HG02870 (cell line): ENCODE results near the gene RHEX.
"Not testable (repeated sequence)": the region's sequence is repeated elsewhere in the genome, so short reads cannot be mapped to it uniquely, and the experiment has no call there.

Source experiments
- ATAC-seq: cut with Tn5 transposase; IDR thresholded peaks from one replicate; pipeline ENCODE4 v1.9.1; 2021; ENCODE audit warnings: mild to moderate bottlenecking, moderate library complexity; ENCODE audit not compliant: unreplicated experiment

Gene RHEX

DNA sequence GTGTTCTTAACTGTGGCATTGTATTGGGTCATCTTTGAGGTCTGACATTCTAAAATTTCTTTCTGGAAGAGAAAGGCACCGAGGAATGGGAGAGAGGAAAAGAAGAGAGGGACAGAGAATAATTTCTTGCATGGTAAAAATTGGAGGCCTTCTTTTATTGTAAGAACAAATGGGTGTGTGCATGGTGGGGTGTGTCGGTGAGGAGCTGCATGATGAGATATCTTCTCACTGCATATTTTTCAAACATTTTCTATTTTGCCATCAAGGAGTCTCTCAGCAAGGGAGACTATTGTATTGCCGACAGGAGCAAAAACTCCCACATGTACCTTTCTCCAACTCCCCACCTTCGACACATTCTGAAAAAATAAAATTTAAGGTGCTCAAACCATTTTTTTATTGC, 22.8 kb upstream of the RHEX start:
- no peak for ATAC-seq

DNA sequence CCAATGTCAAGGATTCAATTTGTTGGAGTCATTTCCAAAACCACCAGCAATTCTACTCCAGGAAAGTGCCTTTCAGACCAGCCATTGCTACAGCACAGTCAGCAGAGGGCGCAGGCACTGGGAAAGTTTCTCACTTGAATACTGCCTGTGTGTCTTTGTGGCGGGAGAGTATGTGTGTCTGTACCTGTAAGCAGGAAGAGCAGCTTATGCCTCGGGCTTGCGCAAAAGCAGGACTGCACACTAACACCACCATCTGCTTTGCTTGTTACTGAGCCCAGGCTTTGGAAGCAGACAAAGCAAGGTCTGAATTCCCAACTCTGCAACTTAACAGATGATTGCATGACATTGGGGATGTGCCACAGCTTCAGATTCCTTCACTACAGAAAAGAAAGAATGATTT, 22.3 kb upstream of the RHEX start:
- peak; percentile 82 for ATAC-seq

DNA sequence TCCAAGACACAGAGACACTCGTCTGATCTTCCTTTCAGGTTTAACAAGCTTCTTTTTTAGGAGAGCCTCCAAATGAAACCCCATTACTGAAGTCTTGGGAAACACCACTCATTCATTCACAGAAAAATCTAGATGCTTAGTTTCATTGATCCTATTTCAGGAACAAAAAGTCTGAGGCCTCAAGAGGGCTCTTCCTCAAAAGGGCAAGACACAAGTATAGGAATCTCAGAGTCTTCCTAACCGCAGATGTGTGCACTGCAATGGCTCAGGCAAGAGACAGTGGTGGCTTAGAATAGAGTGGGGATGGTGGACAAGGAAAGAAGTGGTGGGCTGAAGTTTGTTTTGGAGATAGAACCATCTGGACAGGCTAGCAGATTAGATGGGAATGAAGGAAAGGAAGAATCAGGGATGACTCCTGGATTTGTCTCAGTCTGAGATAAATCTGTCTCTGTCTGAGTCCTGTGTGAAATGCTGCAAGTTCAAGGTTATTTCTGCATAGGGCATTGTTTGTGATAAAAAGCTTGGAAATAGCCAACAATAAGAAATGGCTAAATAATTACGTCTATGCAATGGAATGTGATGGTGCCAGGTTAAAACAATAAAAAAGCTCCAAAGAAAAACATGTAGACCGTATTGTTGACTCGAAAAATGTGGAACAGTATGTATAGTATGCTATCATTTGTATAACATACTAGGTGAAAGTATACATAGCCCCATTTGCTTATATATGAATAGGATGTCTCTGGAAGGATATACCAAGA, 20.4 kb upstream of the RHEX start:
- ATAC-seq = no peak

DNA sequence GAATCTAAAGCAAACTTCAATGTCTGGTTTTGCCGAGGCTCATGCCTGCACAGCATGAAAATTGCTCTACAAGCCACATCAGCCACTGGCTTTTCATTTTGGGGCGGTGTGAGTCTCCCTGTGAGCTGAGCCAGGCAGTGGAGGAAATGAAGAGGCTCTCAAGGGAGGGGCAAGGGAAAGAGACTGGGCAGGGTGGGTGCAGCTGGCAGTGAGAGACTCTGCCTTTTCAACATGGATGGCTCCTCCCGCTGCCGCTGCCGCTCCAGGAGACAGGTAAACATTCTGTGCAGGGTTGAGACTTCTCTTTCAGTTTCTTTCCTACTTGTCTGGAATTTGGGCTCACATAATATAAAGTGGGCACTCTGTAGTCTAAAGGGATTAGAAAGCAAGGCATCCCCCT, 17.9 kb upstream of the RHEX start:
- ATAC-seq = no peak

DNA sequence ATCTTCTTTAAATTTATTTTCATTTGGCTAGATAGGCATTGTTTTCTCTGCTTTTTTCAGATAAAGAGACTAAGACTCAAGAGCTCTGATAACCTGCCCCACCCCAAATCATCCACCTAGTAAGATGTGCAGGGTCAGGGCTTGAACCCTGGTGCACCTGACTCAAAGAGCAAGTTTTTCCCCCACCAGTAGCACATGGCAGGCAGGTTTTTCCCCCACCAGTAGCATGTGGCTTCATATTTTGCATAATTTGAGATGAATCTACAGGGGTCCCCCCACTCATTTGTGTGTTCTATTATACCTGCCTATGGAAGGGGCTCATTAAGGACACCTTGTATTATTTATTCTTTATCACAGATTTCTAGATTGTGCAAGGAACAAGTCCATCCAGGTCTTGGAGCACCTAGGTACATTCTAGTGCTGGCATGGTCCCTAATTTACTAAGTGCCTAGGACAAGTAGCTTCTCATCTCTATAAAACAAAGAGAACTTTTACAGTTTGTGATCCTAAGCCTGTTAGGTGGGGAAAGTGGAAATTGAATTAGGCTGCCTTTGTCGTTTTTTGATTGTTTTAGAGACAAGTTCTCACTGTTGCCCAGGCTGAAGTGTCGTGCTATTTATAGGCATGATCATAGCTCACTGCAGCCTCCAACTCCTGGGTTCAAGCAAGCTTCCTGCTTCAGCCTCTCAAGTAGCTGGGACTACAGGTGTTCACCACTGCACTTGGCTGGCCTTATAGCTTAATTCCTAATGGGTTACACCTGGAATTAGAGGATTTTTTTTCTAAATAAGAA, 16.1 kb upstream of the RHEX start:
- peak; percentile 57 for ATAC-seq

DNA sequence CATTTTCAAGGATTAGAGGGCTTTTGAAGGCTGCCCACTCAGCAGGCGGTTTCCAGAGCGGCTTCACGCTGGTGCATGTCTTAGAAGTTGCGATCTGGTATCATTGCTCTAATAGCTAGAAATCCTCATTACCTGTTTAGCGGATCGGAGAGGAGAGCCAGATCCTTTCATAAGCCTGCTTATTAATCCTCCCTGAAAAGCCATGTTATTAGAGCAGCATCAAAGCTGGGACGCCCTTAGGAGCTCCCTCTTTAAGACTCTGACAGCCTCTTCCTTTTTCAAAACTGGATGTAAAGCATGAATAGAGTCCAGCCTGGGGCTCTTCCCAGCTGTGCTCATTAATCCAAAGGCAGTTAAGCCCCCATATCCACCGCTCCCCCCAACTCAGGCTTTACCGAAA, 15.4 kb upstream of the RHEX start:
- no peak for ATAC-seq

DNA sequence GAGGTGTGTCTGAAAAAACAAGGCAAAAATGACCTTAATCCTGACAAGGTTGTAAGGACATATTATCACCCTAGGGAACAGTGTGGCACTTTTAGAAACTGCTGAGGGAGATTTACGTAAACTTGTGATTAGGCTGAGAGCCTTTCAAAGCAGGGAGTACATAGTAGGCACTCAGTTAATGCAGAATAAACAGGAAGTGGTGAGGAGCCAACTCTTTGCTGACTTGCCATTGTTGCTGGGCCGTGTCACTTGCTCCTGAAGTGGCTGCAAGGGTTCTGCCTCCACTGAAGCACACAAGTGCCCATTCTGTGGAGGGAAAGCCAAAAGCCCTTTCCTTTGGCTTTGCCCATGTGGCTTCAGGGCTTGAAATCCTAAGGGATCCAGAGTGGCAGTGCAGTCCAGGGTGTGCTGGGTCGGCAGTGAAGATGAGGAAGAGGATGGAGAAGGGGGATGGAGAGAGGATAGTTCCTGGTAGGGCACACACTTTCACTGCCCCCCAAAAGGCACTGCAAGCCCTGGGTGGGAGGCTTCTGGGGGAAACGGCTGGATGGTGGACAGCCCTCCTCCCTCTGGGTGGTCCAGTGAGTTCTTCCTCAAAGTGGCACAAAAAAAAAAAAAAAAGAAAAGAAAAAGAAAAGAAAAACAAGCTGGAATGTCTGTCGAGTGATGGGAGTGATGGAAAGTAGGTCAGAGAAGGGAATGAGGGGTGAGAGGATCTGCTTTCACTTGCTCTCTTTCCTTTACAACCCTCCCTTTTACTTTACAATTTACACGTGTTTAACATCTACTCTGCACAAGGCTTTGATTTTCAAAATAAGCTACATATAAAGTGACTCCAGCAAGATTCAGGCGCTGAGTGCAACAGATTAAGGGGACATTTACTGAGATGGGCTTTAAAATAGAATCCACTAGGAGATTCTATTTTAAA, 13.7 kb upstream of the RHEX start:
- no peak for ATAC-seq

DNA sequence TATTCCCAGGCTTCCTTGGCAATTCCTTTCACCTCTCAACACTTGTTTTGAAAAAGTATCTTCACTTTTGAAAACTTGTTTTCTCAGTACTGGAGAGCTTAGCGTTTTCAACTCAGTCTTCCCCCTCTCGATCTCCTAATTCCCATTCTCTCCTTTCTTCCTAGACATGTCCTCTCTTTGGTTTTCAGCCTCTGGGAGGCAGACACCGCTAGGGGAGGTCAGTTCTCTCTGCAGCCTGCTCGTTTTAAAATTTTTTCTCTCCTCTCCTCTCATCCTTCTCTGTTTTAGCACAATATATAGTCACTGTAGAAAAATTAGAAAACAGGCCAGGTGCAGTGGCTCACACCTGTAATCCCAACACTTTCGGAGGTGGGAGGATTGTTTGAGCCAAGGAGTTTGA, 12.6 kb upstream of the RHEX start:
- no peak for ATAC-seq

DNA sequence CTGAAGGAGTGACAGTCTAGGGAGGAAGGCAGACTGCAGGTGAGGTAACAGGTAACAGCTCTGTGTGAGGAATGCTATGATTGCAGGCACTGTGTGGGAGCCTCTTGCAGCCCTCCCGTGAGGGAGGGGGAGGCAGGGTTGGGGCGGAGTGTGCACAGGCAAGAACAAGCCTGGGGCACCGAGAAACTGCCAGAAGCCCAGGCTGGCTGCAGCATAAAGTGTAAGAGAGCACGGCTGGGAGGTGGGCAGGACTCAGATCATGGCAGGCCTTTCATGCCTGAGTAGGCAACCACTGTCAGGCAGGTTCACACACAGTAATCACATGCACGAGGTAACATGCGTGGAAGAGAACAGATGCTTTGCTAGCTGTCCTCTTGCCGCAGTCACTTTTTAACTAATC, 11.3 kb upstream of the RHEX start:
- peak; percentile 49 for ATAC-seq

DNA sequence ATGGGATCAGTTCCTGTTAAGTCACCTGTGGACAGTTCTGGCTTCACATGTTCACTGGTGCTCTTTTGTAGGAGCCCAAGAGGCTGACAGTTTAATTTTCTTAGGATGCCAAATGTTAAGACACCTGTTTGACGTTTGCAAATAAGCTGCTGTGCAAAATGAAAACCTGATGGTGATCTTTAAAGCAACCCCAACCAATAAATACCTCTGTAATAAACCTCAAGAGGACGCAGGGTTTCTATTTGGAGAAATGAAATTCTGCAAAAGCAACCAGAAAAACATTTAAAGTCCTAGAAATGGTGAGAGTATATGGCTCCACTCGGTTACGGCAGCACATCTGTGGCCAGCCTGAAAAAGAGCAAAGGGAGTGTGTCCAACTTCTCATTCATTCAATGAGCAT, 5.7 kb upstream of the RHEX start:
- ATAC-seq = no peak

DNA sequence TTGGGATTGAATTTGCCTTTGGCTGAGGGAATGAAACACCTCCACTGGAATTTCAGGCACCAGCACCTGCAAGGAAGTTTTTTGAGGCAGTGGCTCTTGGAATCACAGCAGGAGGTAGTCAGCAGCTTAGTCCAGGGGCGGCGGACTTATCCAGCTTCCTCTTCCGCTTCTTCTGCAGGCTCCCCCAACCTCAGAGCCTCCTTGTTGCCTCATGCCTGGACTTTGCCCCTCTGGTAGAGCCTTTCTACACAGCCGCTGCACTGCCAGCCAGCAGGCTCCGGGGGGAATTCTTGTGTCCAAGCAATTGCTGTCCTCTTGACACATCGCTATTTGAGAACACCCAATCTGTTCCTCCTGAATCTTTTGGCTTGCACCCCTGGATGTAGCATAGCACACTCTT, 4.4 kb upstream of the RHEX start:
- no peak for ATAC-seq

DNA sequence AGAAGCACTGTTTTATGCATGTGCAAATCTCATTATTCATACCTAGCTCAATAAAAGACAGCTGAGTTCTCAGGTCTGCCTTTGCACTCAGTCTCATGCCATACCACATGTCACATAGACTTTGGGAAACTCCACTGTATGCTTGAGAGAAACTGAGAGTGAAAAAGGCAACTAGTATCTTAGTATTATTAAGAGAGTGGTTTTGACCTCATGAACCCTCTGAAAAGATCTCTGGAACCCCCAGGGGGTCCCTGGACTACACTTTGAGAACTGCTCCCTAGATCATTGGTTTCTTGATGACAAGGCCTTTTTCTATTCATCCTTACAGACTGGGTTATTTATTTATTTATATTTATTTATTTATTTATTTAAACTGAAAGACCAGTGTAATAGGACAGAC, 3.7 kb upstream of the RHEX start:
- ATAC-seq = peak; percentile 41

DNA sequence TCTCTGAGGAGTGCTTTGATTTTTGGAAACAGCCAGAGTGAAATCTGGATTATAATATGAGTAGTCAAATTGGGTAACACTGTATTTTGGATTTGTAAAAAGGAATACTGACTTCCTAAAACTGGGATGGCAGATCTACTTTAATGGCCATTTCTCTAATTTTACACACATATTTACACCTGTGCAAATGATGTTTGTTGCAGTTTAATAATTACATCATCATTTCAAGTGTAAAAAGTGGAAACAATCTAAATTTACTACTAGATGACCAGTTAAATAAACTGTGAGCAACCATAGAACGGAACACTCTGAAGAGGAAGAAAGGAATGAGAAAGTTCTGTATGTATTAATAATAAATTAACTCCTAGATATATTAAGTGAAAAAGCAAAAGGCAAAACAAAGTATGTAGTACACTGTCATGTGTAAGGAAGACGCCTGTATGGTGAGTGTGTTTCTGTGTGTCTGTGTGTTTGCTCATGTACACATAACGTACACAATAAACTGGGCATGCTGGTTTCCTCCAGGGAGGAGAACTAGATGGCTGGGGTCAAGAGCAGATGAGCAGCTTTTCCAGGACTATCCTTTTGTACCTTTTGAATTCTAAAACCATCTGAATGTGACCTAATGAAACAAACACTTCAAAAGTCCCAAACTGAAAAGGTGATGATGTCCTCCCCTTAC, 2.9 kb upstream of the RHEX start:
- ATAC-seq = no peak

DNA sequence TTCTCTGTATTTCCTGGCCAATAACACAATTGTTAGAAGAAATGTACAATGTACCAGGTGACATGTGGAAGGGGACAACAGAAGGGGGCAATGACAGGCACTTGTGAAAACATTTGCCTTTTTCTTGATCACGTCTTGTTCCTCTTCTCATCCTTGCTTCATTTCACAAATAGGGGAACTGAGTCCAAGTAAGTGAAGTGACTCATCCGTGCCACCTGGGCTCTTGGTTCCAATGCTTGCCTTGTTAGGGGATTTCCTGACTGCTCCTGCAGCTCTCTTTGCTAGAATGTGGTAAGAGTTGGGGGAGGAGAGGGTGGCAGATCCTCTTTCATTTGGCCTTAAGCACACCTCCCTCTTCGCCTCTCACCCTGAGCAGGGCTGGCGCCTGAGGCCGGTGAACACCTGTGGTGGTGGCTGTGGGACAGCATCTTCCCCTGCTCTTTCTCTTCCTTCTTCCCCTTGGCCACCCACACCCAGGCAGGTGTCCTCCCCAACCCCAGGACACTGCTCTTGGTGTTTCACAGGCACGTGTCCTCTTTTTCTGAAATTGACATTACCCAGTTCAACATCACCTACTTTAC, 2.2 kb upstream of the RHEX start:
- peak; percentile 72 for ATAC-seq

DNA sequence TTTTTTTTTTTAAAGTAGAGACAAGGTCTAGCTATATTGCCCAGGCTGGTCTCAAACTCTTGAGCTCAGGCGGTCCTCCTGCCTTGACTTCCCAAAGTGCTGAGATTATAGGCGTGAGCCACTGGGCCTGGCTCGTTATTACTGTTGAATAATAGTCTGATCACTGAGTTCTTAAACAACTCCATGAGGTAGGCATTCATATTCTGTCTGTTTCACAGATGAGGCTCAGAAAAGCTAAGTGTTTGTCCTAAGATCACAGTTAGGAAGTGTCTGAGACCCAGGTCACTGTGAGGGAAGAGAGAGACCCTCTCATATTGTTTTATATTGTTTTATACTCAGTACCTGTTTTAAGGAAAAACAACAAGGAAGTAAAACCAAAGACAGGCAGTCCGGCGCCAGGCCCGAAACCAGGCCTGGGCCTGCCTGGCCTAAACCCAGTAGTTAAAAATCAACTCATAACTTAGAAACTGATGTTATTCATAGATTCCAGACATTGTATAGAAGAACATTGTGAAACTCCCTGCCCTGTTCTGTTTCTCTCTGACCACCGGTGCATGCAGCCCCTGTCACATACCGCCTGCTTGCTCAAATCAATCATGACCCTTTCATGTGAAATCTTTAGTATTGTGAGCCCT, 625 bp upstream of the RHEX start:
- not testable (repeated sequence) for ATAC-seq

DNA sequence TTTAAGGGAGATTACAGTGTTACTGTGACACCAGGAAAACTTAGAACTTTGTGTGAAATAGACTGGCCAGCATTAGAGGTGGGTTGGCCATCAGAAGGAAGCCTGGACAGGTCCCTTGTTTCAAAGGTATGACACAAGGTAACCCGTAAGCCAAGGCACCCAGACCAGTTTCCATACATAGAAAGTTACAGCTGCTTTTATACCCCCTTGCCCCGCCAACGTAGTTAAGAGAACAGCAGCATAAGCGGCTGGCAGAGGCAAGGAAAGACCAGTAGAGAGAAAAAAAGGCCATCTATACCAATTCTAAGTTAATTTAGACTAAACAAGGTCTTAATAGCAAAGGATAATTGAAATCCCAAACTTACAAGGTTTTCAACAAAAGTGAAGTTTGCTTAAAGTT, 643 bp downstream of the RHEX start:
- ATAC-seq = not testable (repeated sequence)

DNA sequence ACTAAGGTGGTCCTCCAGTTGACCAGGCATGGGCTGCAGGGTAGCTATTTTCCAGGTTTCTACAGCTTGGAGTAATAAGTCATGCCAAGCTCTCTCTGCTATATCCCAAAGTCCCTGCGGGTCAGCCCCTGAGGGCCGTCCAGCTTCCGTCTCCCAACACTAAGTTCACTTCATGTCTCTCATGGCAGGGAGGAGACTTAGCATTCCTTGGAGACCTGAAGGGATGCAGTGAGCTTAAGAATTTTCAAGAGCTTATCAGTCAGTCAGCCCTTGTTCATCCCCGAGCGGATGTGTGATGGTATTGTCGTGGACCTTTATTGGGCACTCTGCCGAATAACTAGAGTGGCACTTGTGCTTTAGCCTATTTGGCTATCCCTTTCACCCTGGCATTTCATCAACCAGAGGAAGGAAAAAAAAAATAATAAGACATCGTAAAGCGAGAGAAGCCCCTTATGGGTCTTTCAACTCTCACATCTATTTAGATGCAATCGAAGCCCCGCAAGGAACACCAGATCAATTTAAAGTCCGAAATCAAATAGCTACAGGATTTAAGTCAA, 2.2 kb downstream of the RHEX start:
- not testable (repeated sequence) for ATAC-seq

DNA sequence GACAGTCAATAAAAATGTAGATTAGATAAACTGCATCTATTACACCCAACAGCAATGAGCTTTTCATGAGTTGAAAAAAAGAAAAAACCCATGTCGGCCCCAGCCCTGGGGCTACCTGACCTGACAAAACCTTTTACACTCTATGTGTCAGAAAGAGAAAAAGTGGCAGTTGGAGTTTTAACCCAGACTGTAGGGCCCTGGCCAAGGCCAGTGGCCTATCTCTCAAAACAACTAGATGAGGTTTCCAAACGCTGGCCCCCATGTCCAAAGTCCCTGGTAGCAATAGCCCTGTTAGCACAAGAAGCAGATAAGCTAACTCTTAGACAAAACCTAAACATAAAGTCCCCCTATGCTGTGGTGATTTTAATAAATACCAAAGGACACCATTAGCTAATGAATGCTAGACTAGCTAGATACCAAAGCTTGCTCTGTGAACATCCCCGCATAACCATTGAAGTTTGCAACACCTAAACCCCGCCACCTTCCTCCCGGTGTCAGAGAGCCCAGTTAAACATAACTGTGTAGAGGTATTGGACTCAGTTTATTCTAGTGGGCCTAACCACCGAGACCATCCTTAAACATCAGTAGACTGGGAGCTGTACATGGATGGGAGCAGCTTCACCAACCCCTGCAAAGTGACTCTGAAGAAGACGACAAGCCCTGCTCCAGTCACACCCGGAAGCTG, 2.8 kb downstream of the RHEX start:
- not testable (repeated sequence) for ATAC-seq

DNA sequence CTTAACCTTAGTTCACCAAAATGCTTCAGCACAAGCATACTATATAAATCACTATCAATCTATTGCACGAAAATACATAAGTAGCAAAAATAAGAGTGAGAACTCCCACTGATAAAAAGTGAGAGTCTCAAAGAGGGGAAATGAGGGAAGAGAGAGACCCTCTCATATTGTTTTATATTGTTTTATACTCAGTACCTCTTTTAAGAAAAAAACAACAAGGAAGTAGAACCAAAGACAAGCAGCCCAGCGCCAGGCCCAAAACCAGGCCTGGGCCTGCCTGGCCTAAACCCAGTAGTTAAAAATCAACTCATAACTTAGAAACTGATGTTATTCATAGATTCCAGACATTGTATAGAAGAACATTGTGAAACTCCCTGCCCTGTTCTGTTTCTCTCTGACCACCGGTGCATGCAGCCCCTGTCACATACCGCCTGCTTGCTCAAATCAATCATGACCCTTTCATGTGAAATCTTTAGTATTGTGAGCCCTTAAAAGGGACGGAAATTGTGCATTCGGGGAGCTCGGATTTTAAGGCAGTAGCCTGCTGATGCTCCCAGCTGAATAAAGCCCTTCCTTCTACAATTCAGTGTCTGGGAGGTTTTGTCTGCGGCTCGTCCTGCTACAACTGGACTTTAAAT, 5.4 kb downstream of the RHEX start:
- ATAC-seq = not testable (repeated sequence)
